HepG2 (cell line): ENCODE data around the gene NCOR2.

Experiments used
- ATF1 ChIP-seq: IDR thresholded peaks from 2 replicates; pipeline ENCODE4 v1.6.1; 2016; ENCODE audit warnings: mild to moderate bottlenecking, control low read depth
- CTCF ChIP-seq: sonication (generic); formaldehyde crosslinking; IDR thresholded peaks from 2 replicates; pipeline ENCODE4 v1.5.0; 2020; ENCODE audit warnings: mild to moderate bottlenecking, missing genetic modification reagents, moderate library complexity
- ESRRA ChIP-seq: sonication (generic); formaldehyde crosslinking; IDR thresholded peaks from 2 replicates; pipeline ENCODE4 v1.5.1; 2020; ENCODE audit warnings: mild to moderate bottlenecking, low read depth, missing genetic modification reagents
- HNRNPL ChIP-seq: fragments of 200-400 bp; formaldehyde crosslinking; IDR thresholded peaks from 2 replicates; pipeline ENCODE4 v1.6.1; 2017; ENCODE audit warnings: mild to moderate bottlenecking, low read depth, low read length
- HOMEZ ChIP-seq: IDR thresholded peaks from 2 replicates; pipeline ENCODE4 v1.6.1; 2016; ENCODE audit warnings: low read depth
- MEF2D ChIP-seq: sonication (generic); formaldehyde crosslinking; IDR thresholded peaks from 2 replicates; pipeline ENCODE4 v1.5.1; 2020; ENCODE audit warnings: mild to moderate bottlenecking, missing genetic modification reagents
- ZNF354B ChIP-seq: sonication (generic); formaldehyde crosslinking; IDR thresholded peaks from 2 replicates; pipeline ENCODE4 v1.8.0; 2022; ENCODE audit warnings: mild to moderate bottlenecking, missing genetic modification reagents

GRCh38 chr12:124593176-124593575 is 25.8 kb upstream of the NCOR2 start:
- TF ChIP-seq ATF1 (CRISPR knock-in tag) = no peak
- no peak for TF ChIP-seq HOMEZ (CRISPR knock-in tag)
- no peak for TF ChIP-seq CTCF (CRISPR knock-in tag)
- TF ChIP-seq ESRRA (CRISPR knock-in tag) = no peak
- no peak for TF ChIP-seq MEF2D (CRISPR knock-in tag)
- no peak for TF ChIP-seq ZNF354B
- no peak for TF ChIP-seq HNRNPL
